HEK293 (cell line): ENCODE results near the gene ALDH1B1.

Experiments used
- CTCF ChIA-PET: fragments of 350-600 bp; formaldehyde crosslinking; extraction: SDS; loops from one replicate; lab custom pipeline; 2021; ENCODE audit warnings: antibody characterized with exemption; lab: Yijun Ruan, JAX
- POLR2A ChIA-PET: fragments of 300-600 bp; formaldehyde crosslinking; extraction: SDS; loops from one replicate; lab custom pipeline; 2020; ENCODE audit warnings: antibody characterized with exemption, inconsistent platforms; lab: Yijun Ruan, JAX
- H3K27ac ChIP-seq: fragments of 200-500 bp; sonication (Bioruptor generic); 2 replicates; pipeline ENCODE4 v1.5.1; 2014; ENCODE audit warnings: low read depth, low read length, control low read depth, inconsistent platforms; ENCODE audit errors: extremely low read depth
- H3K36me3 ChIP-seq, 2 experiments: fragments of 200-500 bp in 1 of 2; sonication (Bioruptor generic) in 1 of 2; 1 replicate in 1 of 2; 2 replicates in 1 of 2; pipeline ENCODE4 v1.5.1; 2014 to 2017; ENCODE audit warnings: inconsistent platforms in 2 of 2, low read length in 2 of 2; ENCODE audit not compliant: control insufficient read depth in 2 of 2, insufficient read depth in 1 of 2
- H3K4me1 ChIP-seq: fragments of 200-500 bp; sonication (Bioruptor generic); 2 replicates; pipeline ENCODE4 v1.5.1; 2014; ENCODE audit warnings: mild to moderate bottlenecking, low read length, inconsistent platforms; ENCODE audit not compliant: control insufficient read depth, insufficient read depth
- H3K4me3 ChIP-seq: 2 replicates; pipeline ENCODE4 v1.5.1; 2011; ENCODE audit warnings: low read depth, mild to moderate bottlenecking, control low read depth, low read length, moderate library complexity
- H3K9me3 ChIP-seq: fragments of 200-500 bp; sonication (Bioruptor generic); 2 replicates; pipeline ENCODE4 v1.5.1; 2014; ENCODE audit warnings: low read depth, low read length, inconsistent platforms; ENCODE audit not compliant: control insufficient read depth, insufficient read depth
- SALL2 ChIP-seq: fragments of 450-650 bp; formaldehyde crosslinking; IDR thresholded peaks from 2 replicates; pipeline ENCODE4 v1.5.0; 2017; ENCODE audit warnings: missing biosample characterization, mild to moderate bottlenecking, missing genetic modification characterization, borderline replicate concordance
- SP2 ChIP-seq: fragments of 450-650 bp; formaldehyde crosslinking; IDR thresholded peaks from 2 replicates; pipeline ENCODE4 v1.5.1; 2016; ENCODE audit warnings: missing biosample characterization, missing genetic modification characterization
- ZFP37 ChIP-seq: fragments of 450-650 bp; formaldehyde crosslinking; IDR thresholded peaks from 2 replicates; pipeline ENCODE4 v1.5.1; 2016; ENCODE audit warnings: missing biosample characterization, missing genetic modification characterization
- ZFP41 ChIP-seq: fragments of 450-650 bp; formaldehyde crosslinking; IDR thresholded peaks from 2 replicates; pipeline ENCODE4 v1.5.1; 2016; ENCODE audit warnings: missing biosample characterization, missing genetic modification characterization, borderline replicate concordance
- ZIC2 ChIP-seq: fragments of 450-650 bp; formaldehyde crosslinking; IDR thresholded peaks from 2 replicates; pipeline ENCODE4 v1.5.1; 2016; ENCODE audit warnings: missing biosample characterization, missing genetic modification characterization
- ZNF24 ChIP-seq: fragments of 450-650 bp; formaldehyde crosslinking; IDR thresholded peaks from 2 replicates; pipeline ENCODE4 v1.5.1; 2016; ENCODE audit warnings: missing biosample characterization, missing genetic modification characterization
- ZNF292 ChIP-seq: fragments of 450-650 bp; formaldehyde crosslinking; IDR thresholded peaks from 2 replicates; pipeline ENCODE4 v1.5.1; 2016; ENCODE audit warnings: low read depth, missing biosample characterization, missing genetic modification characterization, borderline replicate concordance
- ZNF391 ChIP-seq: fragments of 450-650 bp; formaldehyde crosslinking; IDR thresholded peaks from 2 replicates; pipeline ENCODE4 v1.5.1; 2016; ENCODE audit warnings: low read depth, missing biosample characterization, missing genetic modification characterization, borderline replicate concordance
- ZNF513 ChIP-seq: fragments of 450-650 bp; IDR thresholded peaks from 2 replicates; pipeline ENCODE4 v1.5.1; 2018; ENCODE audit warnings: missing biosample characterization, missing genetic modification characterization
- ZNF785 ChIP-seq: fragments of 450-650 bp; formaldehyde crosslinking; IDR thresholded peaks from 2 replicates; pipeline ENCODE4 v1.5.1; 2016; ENCODE audit warnings: missing biosample characterization, missing genetic modification characterization
- TF ChIP-seq, protein P1 (sequence below): fragments of 450-650 bp; formaldehyde crosslinking; IDR thresholded peaks from 2 replicates; pipeline ENCODE4 v1.5.1; 2016; ENCODE audit warnings: missing biosample characterization, missing genetic modification characterization
- TF ChIP-seq, protein P2 (sequence below): fragments of 450-650 bp; formaldehyde crosslinking; IDR thresholded peaks from 2 replicates; pipeline ENCODE4 v1.5.1; 2016; ENCODE audit warnings: missing biosample characterization, missing genetic modification characterization, low read depth

Gene ALDH1B1

GRCh38 chr9:38390442-38390841 lies 2.1 kb upstream of the ALDH1B1 start:
- no peaks in the 10 kb centered on the region for H3K4me1 ChIP-seq
- no peak for TF ChIP-seq SALL2 (tag by site-specific recombination)
- TF ChIP-seq ZNF391 (tag by site-specific recombination), result no peak
- TF ChIP-seq, protein P1, sequence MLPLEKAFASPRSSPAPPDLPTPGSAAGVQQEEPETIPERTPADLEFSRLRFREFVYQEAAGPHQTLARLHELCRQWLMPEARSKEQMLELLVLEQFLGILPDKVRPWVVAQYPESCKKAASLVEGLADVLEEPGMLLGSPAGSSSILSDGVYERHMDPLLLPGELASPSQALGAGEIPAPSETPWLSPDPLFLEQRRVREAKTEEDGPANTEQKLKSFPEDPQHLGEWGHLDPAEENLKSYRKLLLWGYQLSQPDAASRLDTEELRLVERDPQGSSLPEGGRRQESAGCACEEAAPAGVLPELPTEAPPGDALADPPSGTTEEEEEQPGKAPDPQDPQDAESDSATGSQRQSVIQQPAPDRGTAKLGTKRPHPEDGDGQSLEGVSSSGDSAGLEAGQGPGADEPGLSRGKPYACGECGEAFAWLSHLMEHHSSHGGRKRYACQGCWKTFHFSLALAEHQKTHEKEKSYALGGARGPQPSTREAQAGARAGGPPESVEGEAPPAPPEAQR (tag by site-specific recombination), result no peak
- no peak for TF ChIP-seq SP2 (tag by site-specific recombination)
- TF ChIP-seq, all 188 proteins: peak for 0
- ChIA-PET POLR2A (no interaction called here), CTCF (interaction anchor here (0.6 to 1.1 kb wide), 4 partner anchors 10 to 218 kb away, joined by 3 to 5 read pairs (median 4); no protein-coding TSS in a partner anchor)
- no peak overlapping the region for H3K4me3 ChIP-seq
- peaks cover 0 to 7% of the 10 kb centered on the region in 2 experiments; a peak in 1 of 3 replicates for H3K36me3 ChIP-seq
- no peak overlapping the region for H3K27ac ChIP-seq
- H3K9me3 ChIP-seq, result no peaks in the 10 kb centered on the region

- ChIA-PET CTCF (interaction anchor here (0.6 to 1.1 kb wide), 3 partner anchors 56 to 218 kb away, joined by 3 to 5 read pairs (median 4); no protein-coding TSS in a partner anchor), POLR2A (no interaction called here)
- H3K4me1 ChIP-seq, result no peaks in the 10 kb centered on the region
- TF ChIP-seq ZNF24 (tag by site-specific recombination) (no peak), ZFP37 (tag by site-specific recombination) (no peak), ZIC2 (tag by site-specific recombination) (no peak), ZFP41 (tag by site-specific recombination) (no peak), ZNF513 (tag by site-specific recombination) (no peak), ZNF292 (tag by site-specific recombination) (no peak)
- H3K9me3 ChIP-seq, result no peaks in the 10 kb centered on the region
- peaks cover 0 to 11% of the 10 kb centered on the region in 2 experiments; a peak in 1 of 3 replicates for H3K36me3 ChIP-seq
- no peak overlapping the region for H3K27ac ChIP-seq
- H3K4me3 ChIP-seq, result no peak overlapping the region
These were observed 1.7 kb upstream of the ALDH1B1 start for GRCh38 chr9:38390851-38391250.

DNA sequence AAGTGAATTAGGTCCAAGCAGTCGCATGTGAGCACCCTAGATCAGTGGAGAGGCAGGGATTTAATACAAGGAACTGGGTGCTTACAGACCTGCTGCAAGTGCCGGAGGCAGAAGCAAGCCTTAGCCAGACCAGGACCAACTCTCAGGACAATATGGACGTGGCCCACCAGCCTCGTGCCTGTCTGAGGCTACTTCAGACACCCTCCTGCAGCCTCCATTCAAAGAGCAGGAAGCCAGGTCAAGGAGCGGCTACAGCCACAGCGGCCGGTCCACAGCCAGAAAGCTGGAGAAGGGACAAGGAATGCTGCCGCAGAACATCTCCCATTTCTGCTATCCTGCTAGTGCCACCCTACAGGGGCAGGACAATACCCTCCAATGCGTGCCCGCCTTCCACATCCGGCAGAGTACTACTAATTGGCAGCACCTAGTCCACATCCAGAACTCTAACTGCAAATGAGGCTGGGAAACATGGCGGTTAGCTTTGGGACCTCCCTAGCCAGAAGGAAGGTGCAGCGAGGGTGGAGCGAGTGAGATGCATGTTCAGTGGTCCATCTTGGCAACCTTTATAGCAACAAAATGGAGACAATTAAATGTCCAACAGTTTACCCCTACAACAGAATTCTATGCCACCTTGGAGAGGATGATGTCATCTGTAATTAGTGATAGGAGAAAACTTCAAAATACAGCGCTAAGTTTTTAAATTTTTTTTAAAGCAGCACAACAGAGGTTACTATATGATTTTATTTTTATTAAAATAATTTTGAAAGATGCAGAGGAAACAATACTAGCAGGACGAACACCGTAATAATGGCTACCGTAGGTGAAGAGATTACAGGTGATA lies 1.0 kb upstream of the ALDH1B1 start:
- H3K36me3 ChIP-seq, result peaks cover 0 to 18% of the 10 kb centered on the region in 2 experiments; a peak in 1 of 3 replicates
- CTCF ChIA-PET, result interaction anchor here (0.9 to 1.1 kb wide), 2 partner anchors 24 to 57 kb away, joined by 5 read pairs; no protein-coding TSS in a partner anchor
- H3K27ac ChIP-seq, result no peak overlapping the region
- no peaks in the 10 kb centered on the region for H3K4me1 ChIP-seq
- no peak overlapping the region for H3K4me3 ChIP-seq
- POLR2A ChIA-PET, result no interaction called here
- no peaks in the 10 kb centered on the region for H3K9me3 ChIP-seq
- TF ChIP-seq ZNF785 (tag by site-specific recombination), result no peak
- TF ChIP-seq, protein P2, sequence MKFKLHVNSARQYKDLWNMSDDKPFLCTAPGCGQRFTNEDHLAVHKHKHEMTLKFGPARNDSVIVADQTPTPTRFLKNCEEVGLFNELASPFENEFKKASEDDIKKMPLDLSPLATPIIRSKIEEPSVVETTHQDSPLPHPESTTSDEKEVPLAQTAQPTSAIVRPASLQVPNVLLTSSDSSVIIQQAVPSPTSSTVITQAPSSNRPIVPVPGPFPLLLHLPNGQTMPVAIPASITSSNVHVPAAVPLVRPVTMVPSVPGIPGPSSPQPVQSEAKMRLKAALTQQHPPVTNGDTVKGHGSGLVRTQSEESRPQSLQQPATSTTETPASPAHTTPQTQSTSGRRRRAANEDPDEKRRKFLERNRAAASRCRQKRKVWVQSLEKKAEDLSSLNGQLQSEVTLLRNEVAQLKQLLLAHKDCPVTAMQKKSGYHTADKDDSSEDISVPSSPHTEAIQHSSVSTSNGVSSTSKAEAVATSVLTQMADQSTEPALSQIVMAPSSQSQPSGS (tag by site-specific recombination), result 0 out of 2 replicates have a peak, but pooled peaks have one; percentile 46
